ENCODE results near the gene CALD1. TPM values are rescaled to one million over a fixed set of nuclear protein-coding genes. Genes with fewer than 3 reads are reported as not detected.
A peak's percentile ranks its signal among the peaks of the same experiment; 100 is the strongest.

Gene CALD1
- total and polyA plus RNA-seq, 10 donors: 42.4 to 333 (median 212) TPM

DNA sequence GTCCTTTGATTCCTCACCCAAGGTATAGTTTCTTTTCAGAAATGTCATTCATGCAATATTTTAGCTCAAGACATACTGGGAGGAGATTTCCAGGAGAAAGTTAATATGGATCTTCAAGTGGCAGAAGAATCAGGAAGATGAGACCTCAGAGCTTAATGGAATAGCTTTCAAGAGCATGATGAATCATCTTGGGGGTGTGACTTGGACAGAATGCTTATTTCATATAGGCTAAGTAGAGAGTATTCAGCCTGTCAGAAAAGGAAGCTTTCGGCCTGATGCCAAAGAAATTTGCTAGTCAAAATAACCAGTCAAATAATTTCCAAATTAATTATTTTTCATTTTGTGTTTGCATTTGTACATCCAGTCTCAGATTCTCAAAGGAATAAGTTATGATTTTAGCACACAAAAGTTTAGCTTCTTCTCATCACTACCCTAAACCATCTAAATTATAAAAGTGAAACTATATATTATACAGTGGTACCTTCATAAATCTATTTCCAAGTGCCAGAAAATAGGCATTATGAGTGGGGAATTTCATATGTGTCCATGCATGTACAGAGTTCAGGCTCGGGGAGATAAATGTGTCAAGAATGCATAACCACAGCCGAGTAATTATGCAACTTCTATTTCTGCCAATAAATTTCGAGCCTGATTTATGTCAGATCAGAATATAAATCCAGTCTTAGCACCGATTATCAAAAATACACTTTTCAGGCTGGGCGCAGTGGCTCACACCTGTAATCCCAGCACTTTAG lies 27.3 kb upstream of the CALD1 start:
- Histone ChIP-seq H3K9me3 (no peaks in the 10 kb centered on the region), H3K4me3 (no peak overlapping the region), H3K4me1 (peaks cover 0 to 12% (median 0%) of the 10 kb centered on the region in 6 donors), H3K27ac (peak overlapping the region in 1 of 8 donors; percentile 30), H3K27me3 (replicated peaks in 1 of 7) (no peaks in the 10 kb centered on the region), H3K36me3 (no peaks in the 10 kb centered on the region)
- intact Hi-C loops (cut with DNase I; ENCODE audit: low total_unique reads): no loop called here
- no peak for DNase-seq
- WGBS, 5 donors: 69 to 84% (median 76%) methylated on average over 6 of the region's 6 CpGs
- TF ChIP-seq POLR2A (IDR thresholded peaks at IDR 0.05) (no peak), POLR2AphosphoS5 (IDR thresholded peaks at IDR 0.05) (no peak)

- no peak for TF ChIP-seq POLR2AphosphoS5 (IDR thresholded peaks at IDR 0.05)
- TF ChIP-seq POLR2A (IDR thresholded peaks at IDR 0.05): no peak
- TF ChIP-seq CTCF (IDR thresholded peaks at IDR 0.05 in 8 of 11, conservative IDR thresholded peaks at IDR 0.05 in 3 of 11): peak in 8 of 11 experiments; percentile 10 to 48 (median 36)
- H3K4me1 ChIP-seq: peaks cover 0 to 7% (median 0%) of the 10 kb centered on the region in 6 donors
- no peak overlapping the region for H3K4me3 ChIP-seq
- no peaks in the 10 kb centered on the region for H3K9me3 ChIP-seq
- 40 to 53% (median 43%) methylated on average over 1 of the region's 1 CpG for WGBS, 5 donors
- intact Hi-C loops (cut with DNase I; ENCODE audit: low total_unique reads): no loop called here
- no peak overlapping the region for H3K27ac ChIP-seq
- H3K36me3 ChIP-seq: no peaks in the 10 kb centered on the region
- no peak for DNase-seq
- H3K27me3 ChIP-seq (replicated peaks in 1 of 7): no peaks in the 10 kb centered on the region
Measured at GRCh38 chr7:134755422-134756022, 23.9 kb upstream of the CALD1 start.

DNA sequence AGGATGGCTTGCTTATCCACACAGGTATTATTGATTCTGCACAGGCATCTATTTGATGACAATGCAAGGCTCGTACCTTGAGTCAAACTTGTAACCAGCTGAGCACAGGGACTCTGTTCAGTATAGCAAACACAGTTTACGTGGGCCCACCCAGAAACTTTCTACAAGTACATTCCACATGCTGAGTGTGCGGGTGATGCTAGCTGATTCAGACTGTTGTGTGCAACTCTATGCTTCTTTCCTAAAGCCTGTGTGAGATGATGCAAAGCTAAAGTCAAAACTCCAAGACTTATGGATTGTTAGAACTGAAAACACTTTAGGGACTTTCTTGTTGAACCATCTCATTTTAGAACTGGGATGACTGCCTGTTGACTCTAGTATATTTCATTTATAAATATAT lies 21.5 kb upstream of the CALD1 start:
- intact Hi-C loops (cut with DNase I; ENCODE audit: low total_unique reads): no loop called here
- no peak for DNase-seq
- H3K4me1 ChIP-seq: no peaks in the 10 kb centered on the region
- 90 to 96% (median 91%) methylated on average over 3 of the region's 3 CpGs for WGBS, 5 donors
- no peaks in the 10 kb centered on the region for H3K27me3 ChIP-seq (replicated peaks in 1 of 7)
- no peak for TF ChIP-seq POLR2AphosphoS5 (IDR thresholded peaks at IDR 0.05)
- H3K36me3 ChIP-seq: no peaks in the 10 kb centered on the region
- no peak overlapping the region for H3K4me3 ChIP-seq
- no peaks in the 10 kb centered on the region for H3K9me3 ChIP-seq
- no peak overlapping the region for H3K27ac ChIP-seq

DNA sequence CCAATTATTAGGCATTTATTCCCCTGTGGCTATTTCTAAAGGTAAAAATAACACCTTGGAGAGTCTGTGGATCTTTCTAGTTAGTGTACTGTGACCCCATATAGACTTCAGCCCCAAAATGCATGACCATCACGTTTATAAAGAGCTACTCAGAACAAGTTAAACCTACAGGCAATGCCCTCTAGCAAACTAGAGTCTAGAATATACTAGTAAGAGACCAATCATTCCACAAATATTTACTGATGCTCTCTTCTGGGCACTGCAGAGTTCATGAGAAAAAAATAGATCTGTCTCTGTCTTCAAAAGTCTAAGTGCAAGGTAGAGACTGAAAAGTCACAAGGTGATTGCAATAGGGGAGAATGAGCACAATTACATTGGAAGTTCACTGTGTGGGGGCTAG lies 20.5 kb upstream of the CALD1 start:
- no peak for TF ChIP-seq POLR2AphosphoS5 (IDR thresholded peaks at IDR 0.05)
- TF ChIP-seq CTCF (IDR thresholded peaks at IDR 0.05 in 8 of 11, conservative IDR thresholded peaks at IDR 0.05 in 3 of 11): no peak
- TF ChIP-seq POLR2A (IDR thresholded peaks at IDR 0.05): no peak
- H3K4me3 ChIP-seq: no peak overlapping the region
- no peaks in the 10 kb centered on the region for H3K27me3 ChIP-seq (replicated peaks in 1 of 7)
- intact Hi-C loops (cut with DNase I; ENCODE audit: low total_unique reads): no loop called here
- no peaks in the 10 kb centered on the region for H3K9me3 ChIP-seq
- no peak for DNase-seq
- H3K36me3 ChIP-seq: no peaks in the 10 kb centered on the region
- no peaks in the 10 kb centered on the region for H3K4me1 ChIP-seq
- 46 to 71% (median 53%) methylated on average over 1 of the region's 1 CpG for WGBS, 5 donors
- no peak overlapping the region for H3K27ac ChIP-seq

GRCh38 chr7:134761266-134761665 lies 18.2 kb upstream of the CALD1 start:
- Histone ChIP-seq H3K27me3 (replicated peaks in 1 of 7) (no peaks in the 10 kb centered on the region), H3K9me3 (no peaks in the 10 kb centered on the region), H3K36me3 (no peaks in the 10 kb centered on the region), H3K4me3 (no peak overlapping the region), H3K27ac (peak overlapping the region in 5 of 8 donors; percentile 0 to 30 (median 11)), H3K4me1 (peaks cover 0 to 2% (median under 1%) of the 10 kb centered on the region in 6 donors)
- intact Hi-C loops (cut with DNase I; ENCODE audit: low total_unique reads): no loop called here
- 79 to 89% (median 88%) methylated on average over 5 of the region's 5 CpGs for WGBS, 5 donors
- DNase-seq: no peak
- TF ChIP-seq POLR2AphosphoS5 (IDR thresholded peaks at IDR 0.05) (no peak), POLR2A (IDR thresholded peaks at IDR 0.05) (no peak), CTCF (IDR thresholded peaks at IDR 0.05 in 8 of 11, conservative IDR thresholded peaks at IDR 0.05 in 3 of 11) (no peak)

Data from spleen (tissue), 11 donors.